Astrocyte of the spinal cord (primary cell): ENCODE results near the gene PACRG.

ENCODE experiments used
- DNase-seq: peaks from one replicate; pipeline ENCODE4 v3.0.0; 2011; ENCODE audit warnings: low read depth, low spot score
- H3K4me3 ChIP-seq: 2 replicates; pipeline ENCODE4 v1.5.1; 2011; ENCODE audit warnings: low read depth, mild to moderate bottlenecking, low read length, moderate library complexity
- CTCF ChIP-seq: IDR thresholded peaks from 2 replicates; pipeline ENCODE4 v1.5.1; 2012; ENCODE audit warnings: low read depth, mild to moderate bottlenecking, low read length, inconsistent platforms
- in situ Hi-C: cut with HindIII; loops from 2 replicates; pipeline ENCODE4 v1.10.0; 2017; ENCODE audit warnings: low sequenced_read_pairs

Gene PACRG

GRCh38 chr6:162833776-162834175, 106.0 kb downstream of the PACRG start:
- in situ Hi-C loops: no loop called here
- H3K4me3 ChIP-seq: no peak overlapping the region
- no peak for DNase-seq
- TF ChIP-seq CTCF: no peak

GRCh38 chr6:162845972-162846371, 118.2 kb downstream of the PACRG start:
- in situ Hi-C loops: no loop called here
- no peak overlapping the region for H3K4me3 ChIP-seq
- no peak for DNase-seq
- no peak for TF ChIP-seq CTCF

GRCh38 chr6:162846723-162847122, 118.9 kb downstream of the PACRG start:
- no peak for DNase-seq
- no peak overlapping the region for H3K4me3 ChIP-seq
- in situ Hi-C loops: no loop called here
- no peak for TF ChIP-seq CTCF

- DNase-seq: no peak
- no peak overlapping the region for H3K4me3 ChIP-seq
- TF ChIP-seq CTCF: no peak
- in situ Hi-C loops: no loop called here
These were observed 121.5 kb downstream of the PACRG start for GRCh38 chr6:162849269-162849668.

GRCh38 chr6:162852192-162852591, 124.4 kb downstream of the PACRG start:
- H3K4me3 ChIP-seq: no peak overlapping the region
- DNase-seq: no peak
- in situ Hi-C loops: no loop called here
- TF ChIP-seq CTCF: no peak

GRCh38 chr6:162852840-162853577, 125.2 kb downstream of the PACRG start:
- DNase-seq: no peak
- in situ Hi-C loops: no loop called here
- H3K4me3 ChIP-seq: no peak overlapping the region
- no peak for TF ChIP-seq CTCF
